Dendritic cell treated with granulocyte-macrophage colony-stimulating factor and Interleukin-4, amounts not matched to agents 40 ng/mL and 50 ng/mL, for 4 days (primary cell): Measurements from ENCODE around the gene RSAD2.
"Not testable (repeated sequence)": the region's sequence is repeated elsewhere in the genome, so short reads cannot be mapped to it uniquely, and the experiment has no call there.

ENCODE experiments used
- H3K27ac Mint-ChIP-seq: one replicate; pipeline ENCODE4 v1.8.0; 2022; ENCODE audit warnings: mild to moderate bottlenecking, mixed read lengths
- H3K27me3 Mint-ChIP-seq: one replicate; pipeline ENCODE4 v1.8.0; 2022; ENCODE audit warnings: mild to moderate bottlenecking, mixed read lengths
- H3K36me3 Mint-ChIP-seq: one replicate; pipeline ENCODE4 v1.8.0; 2022; ENCODE audit warnings: low read depth, mixed read lengths
- H3K4me1 Mint-ChIP-seq: one replicate; pipeline ENCODE4 v1.8.0; 2022; ENCODE audit warnings: low read depth, mixed read lengths
- H3K4me3 Mint-ChIP-seq: one replicate; pipeline ENCODE4 v1.8.0; 2022; ENCODE audit warnings: mild to moderate bottlenecking, moderate library complexity, mixed read lengths
- H3K9me3 Mint-ChIP-seq: one replicate; pipeline ENCODE4 v1.8.0; 2022; ENCODE audit warnings: mixed read lengths
- intact Hi-C: fragments of 100-400 bp; cut with micrococcal nuclease; formaldehyde crosslinking; loops from one replicate; pipeline ENCODE4 v1.15.0; 2022

RSAD2 gene

DNA sequence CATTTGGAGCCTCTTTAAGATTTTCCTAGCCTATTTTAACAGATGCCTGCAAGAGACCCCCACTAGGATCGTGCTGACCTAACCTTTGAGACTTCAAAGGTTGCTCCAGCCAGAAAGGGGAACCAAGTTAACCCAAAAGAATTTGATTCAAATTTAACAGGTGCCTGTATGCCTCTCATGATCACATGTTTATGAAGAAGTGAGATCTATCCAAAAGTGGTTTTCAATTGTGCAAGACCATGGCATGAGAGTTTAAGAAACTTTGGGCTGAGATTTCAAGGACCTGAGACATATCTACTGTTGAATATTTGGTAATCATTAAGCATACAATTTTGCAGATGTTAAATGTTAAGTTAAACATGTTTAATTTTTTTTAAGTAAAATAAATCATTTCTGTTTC, 1.3 kb upstream of the RSAD2 start:
- Mint-ChIP-seq H3K27me3 (peaks cover 9% of the 10 kb centered on the region), H3K27ac (no peak overlapping the region), H3K36me3 (no peaks in the 10 kb centered on the region), H3K9me3 (no peaks in the 10 kb centered on the region), H3K4me1 (peaks cover 42% of the 10 kb centered on the region), H3K4me3 (no peak overlapping the region)
- intact Hi-C loops, result no loop called here

DNA sequence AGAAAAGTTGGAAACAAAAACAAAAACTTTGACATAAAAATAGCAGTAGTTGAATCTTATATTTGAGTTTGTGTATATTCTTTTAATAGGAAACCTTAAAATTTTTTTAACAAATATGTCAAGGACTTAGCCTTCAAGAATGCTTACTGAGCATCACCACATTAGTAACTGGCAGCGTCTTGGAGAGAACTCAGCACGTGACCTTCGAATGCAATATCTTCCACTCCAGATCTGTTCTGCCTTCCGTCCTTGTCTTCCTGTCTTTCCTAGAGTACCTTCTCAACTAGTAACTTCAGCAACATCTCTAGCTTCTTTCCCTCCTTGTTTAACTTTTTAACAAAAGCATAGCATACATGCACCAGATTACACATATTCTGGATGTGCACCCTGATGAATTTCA, 972 bp downstream of the RSAD2 start:
- H3K36me3 Mint-ChIP-seq, result no peaks in the 10 kb centered on the region
- intact Hi-C loops, result no loop called here
- peaks cover 34% of the 10 kb centered on the region for H3K4me1 Mint-ChIP-seq
- peak overlapping the region; percentile 14 for H3K4me3 Mint-ChIP-seq
- H3K9me3 Mint-ChIP-seq, result no peaks in the 10 kb centered on the region
- no peak overlapping the region for H3K27ac Mint-ChIP-seq
- peaks cover 9% of the 10 kb centered on the region for H3K27me3 Mint-ChIP-seq

DNA sequence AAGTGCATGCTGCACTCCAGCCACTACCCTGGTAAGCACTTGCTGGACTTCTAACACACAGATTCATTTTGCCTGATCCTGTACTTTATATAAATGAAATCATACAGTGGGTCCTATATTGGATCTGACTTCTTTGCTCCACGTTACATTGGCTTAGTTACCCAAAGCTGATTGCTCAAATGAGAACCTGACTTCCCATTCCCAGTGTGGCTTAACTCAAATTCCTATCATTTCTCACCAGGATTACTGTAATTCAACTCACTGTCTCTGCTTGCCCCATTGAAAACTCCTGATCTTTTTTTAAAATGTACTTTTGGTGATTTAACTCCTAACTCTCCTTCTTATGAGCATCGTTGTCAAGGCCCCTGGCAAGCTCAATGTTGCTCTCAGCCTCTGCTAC, 1.4 kb downstream of the RSAD2 start:
- intact Hi-C loops, result no loop called here
- Mint-ChIP-seq H3K27ac (no peak overlapping the region), H3K4me1 (peaks cover 38% of the 10 kb centered on the region), H3K4me3 (no peak overlapping the region), H3K27me3 (peaks cover 11% of the 10 kb centered on the region), H3K9me3 (no peaks in the 10 kb centered on the region), H3K36me3 (no peaks in the 10 kb centered on the region)

DNA sequence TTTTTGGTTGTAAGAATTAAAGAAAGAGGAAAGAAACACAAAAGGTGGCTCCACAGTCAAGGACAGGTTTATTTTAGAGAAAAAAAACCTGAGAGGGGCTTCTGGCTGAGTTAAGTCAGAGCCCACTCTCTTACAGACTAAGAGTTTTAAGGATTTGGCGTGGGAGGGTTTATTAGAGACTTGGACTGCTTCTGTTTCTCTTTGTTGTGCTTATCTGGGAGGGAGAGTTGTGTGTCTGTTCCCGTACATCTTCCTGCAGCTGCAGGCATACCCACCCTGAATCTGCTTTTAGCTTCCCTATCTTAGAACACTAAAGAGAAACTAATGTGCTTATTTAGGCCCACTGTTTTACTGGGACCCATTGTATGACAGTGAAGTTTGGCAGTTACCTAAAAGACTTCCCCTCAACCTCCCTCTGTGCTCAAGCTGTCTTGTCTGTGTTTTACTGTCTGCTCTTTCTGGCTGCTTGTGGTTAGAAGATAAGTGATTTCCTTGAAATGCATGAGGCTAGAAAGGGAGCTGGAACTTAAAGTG, 2.7 kb downstream of the RSAD2 start:
- intact Hi-C loops, result no loop called here
- no peaks in the 10 kb centered on the region for H3K36me3 Mint-ChIP-seq
- H3K4me3 Mint-ChIP-seq, result no peak overlapping the region
- H3K27me3 Mint-ChIP-seq, result peaks cover 12% of the 10 kb centered on the region
- no peaks in the 10 kb centered on the region for H3K9me3 Mint-ChIP-seq
- H3K27ac Mint-ChIP-seq, result peak overlapping the region; percentile 6
- H3K4me1 Mint-ChIP-seq, result peaks cover 42% of the 10 kb centered on the region

DNA sequence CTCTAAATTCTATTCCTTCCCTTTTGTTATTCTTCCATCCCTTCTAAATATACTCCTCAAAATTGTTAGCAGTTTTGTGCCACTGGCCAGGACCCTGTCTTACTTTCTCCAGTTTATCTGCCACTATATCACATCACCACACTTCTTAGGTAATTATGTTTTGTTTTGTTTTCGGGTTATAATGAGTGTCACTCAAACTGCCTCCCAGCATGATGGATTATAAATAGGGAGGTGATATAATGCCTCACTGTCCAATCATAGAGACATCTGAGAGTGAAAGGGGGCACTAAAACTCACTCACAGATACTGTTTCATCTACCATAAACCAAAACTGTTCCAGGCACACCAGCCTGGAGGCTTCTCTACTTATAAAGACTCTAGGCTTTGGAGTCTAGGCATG, 3.5 kb downstream of the RSAD2 start:
- Mint-ChIP-seq H3K36me3 (no peaks in the 10 kb centered on the region), H3K9me3 (no peaks in the 10 kb centered on the region), H3K27me3 (peaks cover 12% of the 10 kb centered on the region), H3K27ac (no peak overlapping the region), H3K4me3 (no peak overlapping the region), H3K4me1 (peaks cover 42% of the 10 kb centered on the region)
- intact Hi-C loops, result no loop called here

DNA sequence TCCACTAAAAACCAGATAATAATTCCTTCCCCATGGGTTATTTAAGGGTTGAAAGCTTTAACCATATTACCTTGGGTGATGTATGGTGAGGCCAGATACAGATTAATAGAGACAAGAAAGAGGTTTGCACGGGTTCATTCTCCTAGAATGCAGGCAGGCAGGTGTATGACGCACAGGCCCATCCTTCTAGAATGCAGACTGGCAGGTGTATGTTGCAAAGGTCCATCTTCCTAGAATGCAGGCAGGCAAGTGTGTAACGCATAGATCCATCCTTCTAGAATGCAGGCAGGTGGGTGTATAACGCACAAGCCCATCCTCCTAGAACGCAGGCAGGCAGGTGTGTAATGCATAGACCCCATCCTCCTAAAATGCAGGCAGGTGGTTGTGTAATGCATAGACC, 3.9 kb downstream of the RSAD2 start:
- H3K4me3 Mint-ChIP-seq, result no peak overlapping the region
- no peak overlapping the region for H3K27ac Mint-ChIP-seq
- intact Hi-C loops, result no loop called here
- no peaks in the 10 kb centered on the region for H3K36me3 Mint-ChIP-seq
- H3K4me1 Mint-ChIP-seq, result peaks cover 42% of the 10 kb centered on the region
- peaks cover 12% of the 10 kb centered on the region for H3K27me3 Mint-ChIP-seq
- no peaks in the 10 kb centered on the region for H3K9me3 Mint-ChIP-seq

DNA sequence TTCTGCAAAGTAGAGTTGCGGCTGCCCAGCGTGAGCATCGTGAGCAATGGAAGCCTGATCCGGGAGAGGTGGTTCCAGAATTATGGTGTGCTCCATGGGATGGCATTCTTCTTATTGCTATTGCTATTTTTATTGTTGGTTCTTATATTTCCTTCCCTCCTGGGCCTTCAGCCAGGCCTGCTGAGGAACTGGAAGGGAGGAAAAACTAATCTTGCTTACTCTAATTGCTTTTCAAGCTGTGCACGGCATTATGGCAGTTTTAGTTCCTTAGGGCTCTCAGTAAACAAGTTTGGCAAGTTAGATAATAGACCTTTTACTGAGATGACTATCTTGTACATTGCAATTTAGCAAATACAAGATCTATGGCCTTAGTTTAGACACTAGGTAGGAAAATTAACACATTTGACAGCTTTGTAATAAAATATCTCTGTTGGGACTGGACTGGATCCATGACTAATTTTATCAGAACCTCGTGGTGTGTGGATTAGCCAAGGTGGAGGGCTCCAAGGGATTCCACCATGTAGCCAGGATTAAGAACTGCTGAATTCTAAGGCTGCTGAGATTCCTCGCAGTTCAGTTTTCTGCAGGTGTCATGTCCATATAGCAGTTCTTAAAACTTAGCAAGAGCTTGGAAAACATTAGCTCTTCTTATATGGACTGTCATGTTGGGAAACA, 6.0 kb downstream of the RSAD2 start:
- Mint-ChIP-seq H3K27me3 (peaks cover 9% of the 10 kb centered on the region), H3K4me1 (peaks cover 28% of the 10 kb centered on the region), H3K36me3 (no peaks in the 10 kb centered on the region), H3K9me3 (no peaks in the 10 kb centered on the region), H3K27ac (peak overlapping the region; percentile 45), H3K4me3 (no peak overlapping the region)
- intact Hi-C loops, result no loop called here

DNA sequence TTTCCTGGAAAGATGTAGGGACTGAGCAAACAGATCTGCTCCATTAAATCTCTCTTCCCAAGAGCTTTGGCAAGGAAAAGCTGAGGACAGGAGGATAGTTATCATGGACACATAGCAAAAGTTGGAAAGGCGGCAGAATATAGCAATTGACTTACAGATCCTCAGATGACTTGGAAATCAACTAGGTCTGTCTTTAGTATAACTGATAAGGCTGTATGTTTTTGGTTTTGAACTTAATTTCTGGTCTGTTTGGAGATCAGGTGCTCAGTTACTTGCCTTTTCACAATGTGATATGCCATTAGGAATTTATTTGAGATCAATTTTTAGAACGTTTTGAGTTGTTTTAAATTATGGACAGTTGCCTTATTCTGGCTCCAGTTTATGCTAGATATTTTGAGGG, 8.0 kb downstream of the RSAD2 start:
- H3K4me3 Mint-ChIP-seq, result no peak overlapping the region
- no peaks in the 10 kb centered on the region for H3K9me3 Mint-ChIP-seq
- peaks cover 18% of the 10 kb centered on the region for H3K4me1 Mint-ChIP-seq
- intact Hi-C loops, result no loop called here
- peaks cover 3% of the 10 kb centered on the region for H3K27me3 Mint-ChIP-seq
- no peaks in the 10 kb centered on the region for H3K36me3 Mint-ChIP-seq
- H3K27ac Mint-ChIP-seq, result no peak overlapping the region

DNA sequence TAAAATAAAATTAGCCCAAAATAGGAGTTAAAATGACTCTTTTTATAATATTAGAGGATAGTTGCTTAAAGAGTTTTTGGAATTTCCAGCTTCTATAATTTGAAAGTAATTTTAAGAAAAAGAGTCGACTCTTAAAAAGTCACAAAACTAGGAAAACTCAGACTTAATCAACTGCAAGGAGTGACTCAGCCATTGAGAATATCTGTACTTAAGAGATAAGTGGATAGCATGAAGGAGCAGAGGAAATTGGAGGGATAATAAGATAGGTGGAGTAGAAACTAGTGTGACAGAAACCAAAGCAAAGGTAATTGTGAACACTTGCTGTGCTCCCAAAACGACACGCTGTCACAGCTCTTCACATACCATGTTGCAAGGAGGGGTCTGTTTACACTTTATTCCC, 8.4 kb downstream of the RSAD2 start:
- peaks cover 3% of the 10 kb centered on the region for H3K27me3 Mint-ChIP-seq
- H3K9me3 Mint-ChIP-seq, result no peaks in the 10 kb centered on the region
- intact Hi-C loops, result no loop called here
- no peak overlapping the region for H3K27ac Mint-ChIP-seq
- no peaks in the 10 kb centered on the region for H3K36me3 Mint-ChIP-seq
- no peak overlapping the region for H3K4me3 Mint-ChIP-seq
- peaks cover 18% of the 10 kb centered on the region for H3K4me1 Mint-ChIP-seq

DNA sequence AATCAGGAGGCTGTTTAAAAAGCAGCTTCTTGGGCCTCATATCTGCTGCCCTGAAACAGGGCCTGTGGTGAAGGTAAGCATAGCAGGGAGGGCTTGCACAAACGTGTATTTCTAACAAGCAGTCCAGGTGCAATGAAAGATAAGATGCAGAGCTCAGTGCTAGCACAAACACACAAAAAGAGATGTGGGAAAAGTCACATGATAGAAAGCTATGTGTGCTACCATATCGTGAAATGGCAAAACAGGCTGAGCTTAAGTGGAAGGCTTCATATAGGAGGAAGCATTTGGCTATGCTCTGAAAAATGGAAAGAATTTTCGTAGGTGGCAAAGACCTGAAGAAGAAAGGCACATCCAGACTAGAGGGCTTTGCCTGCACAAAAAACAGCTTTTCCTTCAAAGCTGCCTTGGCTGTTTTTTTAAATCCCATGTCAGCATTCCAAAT, 10.2 kb downstream of the RSAD2 start:
- Mint-ChIP-seq H3K36me3 (no peaks in the 10 kb centered on the region), H3K27me3 (peaks cover 3% of the 10 kb centered on the region)

DNA sequence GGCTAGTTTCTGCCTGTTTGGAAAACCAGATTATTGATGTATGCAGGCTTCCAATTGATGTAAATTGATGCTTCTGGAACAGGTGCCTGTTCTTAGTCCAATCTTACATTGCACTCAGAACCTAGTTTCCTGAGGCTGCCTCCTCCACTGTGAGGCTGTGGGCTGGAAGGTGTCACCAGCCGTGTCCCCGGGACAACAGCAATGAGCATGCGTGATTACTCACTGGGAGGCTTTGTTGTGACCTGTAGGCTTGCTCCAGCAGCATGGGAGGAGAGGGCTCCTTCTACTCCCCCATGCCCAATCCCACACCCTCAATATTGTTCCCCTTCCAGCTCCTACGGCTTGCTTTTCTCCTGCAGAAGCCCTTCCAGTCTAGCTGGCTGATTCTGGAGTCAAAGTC, 11.1 kb downstream of the RSAD2 start:
- H3K36me3 Mint-ChIP-seq, result no peaks in the 10 kb centered on the region
- peaks cover 3% of the 10 kb centered on the region for H3K27me3 Mint-ChIP-seq
- peaks cover 12% of the 10 kb centered on the region for H3K4me1 Mint-ChIP-seq
- H3K4me3 Mint-ChIP-seq, result no peak overlapping the region
- no peak overlapping the region for H3K27ac Mint-ChIP-seq
- no peaks in the 10 kb centered on the region for H3K9me3 Mint-ChIP-seq
- intact Hi-C loops, result no loop called here

More for the DNA sequence above, 10.2 kb downstream of the RSAD2 start:
- no peak overlapping the region for H3K27ac Mint-ChIP-seq
- no peak overlapping the region for H3K4me3 Mint-ChIP-seq
- peaks cover 18% of the 10 kb centered on the region for H3K4me1 Mint-ChIP-seq
- H3K9me3 Mint-ChIP-seq, result no peaks in the 10 kb centered on the region
- intact Hi-C loops, result no loop called here

DNA sequence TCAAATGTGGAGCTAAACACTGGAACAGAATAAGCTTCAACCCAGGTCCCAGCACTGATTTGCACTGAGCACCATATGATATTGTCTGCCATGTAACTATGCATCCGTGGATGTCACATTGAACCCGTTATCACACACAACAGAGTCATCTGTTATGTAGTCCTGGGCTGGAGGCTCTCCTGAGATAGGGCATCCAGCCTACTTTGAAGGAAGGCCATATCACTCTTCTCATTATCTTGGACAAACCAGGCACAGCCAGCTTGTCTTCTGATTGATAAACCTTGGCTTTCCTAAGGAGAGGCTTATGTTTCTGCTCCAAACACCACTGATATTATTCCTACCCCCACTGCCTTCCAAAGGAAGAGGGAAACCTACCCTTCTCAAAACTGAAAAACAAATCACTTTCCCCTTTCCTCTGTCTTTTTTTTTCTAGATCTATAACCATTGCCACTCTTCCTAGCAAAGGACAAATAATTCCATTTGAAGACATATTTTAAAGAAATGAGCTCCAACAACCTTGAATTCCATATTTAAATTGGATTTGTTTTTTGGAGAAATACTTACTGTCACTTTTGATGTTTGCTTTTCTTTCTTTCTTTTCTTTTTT, 16.4 kb downstream of the RSAD2 start:
- intact Hi-C loops, result no loop called here
- H3K4me3 Mint-ChIP-seq, result no peak overlapping the region
- no peak overlapping the region for H3K27ac Mint-ChIP-seq
- H3K4me1 Mint-ChIP-seq, result no peaks in the 10 kb centered on the region
- no peaks in the 10 kb centered on the region for H3K9me3 Mint-ChIP-seq
- no peaks in the 10 kb centered on the region for H3K36me3 Mint-ChIP-seq
- no peaks in the 10 kb centered on the region for H3K27me3 Mint-ChIP-seq

DNA sequence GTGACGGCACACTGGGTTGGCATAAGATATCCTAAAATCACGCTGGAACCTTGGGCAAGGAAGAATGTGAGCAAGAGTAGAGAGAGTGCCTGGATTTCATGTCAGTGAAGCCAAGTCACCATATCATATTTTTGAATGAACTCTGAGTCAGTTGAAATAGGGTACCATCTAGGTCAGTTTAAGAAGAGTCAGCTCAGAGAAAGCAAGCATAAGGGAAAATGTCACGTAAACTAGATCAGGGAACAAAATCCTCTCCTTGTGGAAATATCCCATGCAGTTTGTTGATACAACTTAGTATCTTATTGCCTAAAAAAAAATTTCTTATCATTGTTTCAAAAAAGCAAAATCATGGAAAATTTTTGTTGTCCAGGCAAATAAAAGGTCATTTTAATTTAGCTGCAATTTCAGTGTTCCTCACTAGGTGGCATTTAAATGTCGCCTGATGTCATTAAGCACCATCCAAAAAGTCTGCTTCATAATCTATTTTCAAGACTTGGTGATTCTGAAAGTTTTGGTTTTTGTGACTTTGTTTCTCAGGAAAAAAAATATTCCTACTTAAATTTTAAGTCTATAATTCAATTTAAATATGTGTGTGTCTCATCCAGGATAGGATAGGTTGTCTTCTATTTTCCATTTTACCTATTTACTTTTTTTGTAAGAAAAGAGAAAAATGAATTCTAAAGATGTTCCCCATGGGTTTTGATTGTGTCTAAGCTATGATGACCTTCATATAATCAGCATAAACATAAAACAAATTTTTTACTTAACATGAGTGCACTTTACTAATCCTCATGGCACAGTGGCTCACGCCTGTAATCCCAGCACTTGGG, 19.6 kb downstream of the RSAD2 start:
- Mint-ChIP-seq H3K9me3 (no peaks in the 10 kb centered on the region), H3K27me3 (no peaks in the 10 kb centered on the region), H3K27ac (no peak overlapping the region), H3K36me3 (no peaks in the 10 kb centered on the region), H3K4me3 (no peak overlapping the region), H3K4me1 (no peaks in the 10 kb centered on the region)
- intact Hi-C loops, result loop anchor here (1.0 kb wide), 1 partner anchor 147 kb away; no protein-coding TSS in a partner anchor

DNA sequence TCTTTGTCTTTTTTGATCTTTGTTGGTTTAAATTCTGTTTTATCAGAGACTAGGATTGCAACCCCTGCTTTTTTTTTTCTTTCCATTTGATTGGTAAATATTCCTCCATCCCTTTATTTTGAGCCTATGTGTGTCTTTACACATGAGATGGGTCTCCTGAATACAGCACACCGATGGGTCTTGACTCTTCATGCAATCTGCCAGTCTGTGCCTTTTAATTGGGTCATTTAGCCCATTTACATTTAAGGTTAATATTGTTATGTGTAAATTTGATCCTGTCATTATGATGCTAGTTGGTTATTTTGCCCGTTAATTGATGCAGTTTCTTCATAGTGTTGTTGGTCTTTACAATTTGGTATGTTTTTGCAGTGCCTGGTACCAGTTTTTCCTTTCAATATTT, 25.0 kb downstream of the RSAD2 start:
- H3K27me3 Mint-ChIP-seq, intact Hi-C loops, H3K9me3 Mint-ChIP-seq, H3K4me1 Mint-ChIP-seq, H3K4me3 Mint-ChIP-seq, H3K27ac Mint-ChIP-seq, H3K36me3 Mint-ChIP-seq: not testable (repeated sequence)
